Gastrocnemius medialis (tissue), 4 donors: ENCODE results near the gene VWC2. TPM values are rescaled to one million over a fixed set of nuclear protein-coding genes. Genes with fewer than 3 reads are reported as not detected.

ENCODE experiments used
- ATAC-seq, 2 donors: fragments of 150-250 bp; one replicate each; pipeline ENCODE4 v1.9.1; 2016
- DNase-seq, 2 donors: peaks; one replicate each; pipeline ENCODE4 v3.0.0-alpha.2; 2019
- H3K27ac ChIP-seq, 4 donors: fragments of 200-600 bp; sonication (generic); 1 replicate in 1 of 4; 2 replicates in 3 of 4; pipeline ENCODE4 v1.5.1; 2016 to 2018; ENCODE audit warnings: mild to moderate bottlenecking in 2 of 4, moderate library complexity in 1 of 4
- H3K27me3 ChIP-seq, 3 donors: fragments of 200-600 bp; sonication (generic) in 2 of 3; 1 replicate in 1 of 3; 2 replicates in 2 of 3; pipeline versions ENCODE4 v1.5.1 to v1.6.0; 2016 to 2019; ENCODE audit warnings: mild to moderate bottlenecking in 1 of 3, moderate library complexity in 1 of 3
- H3K36me3 ChIP-seq, 2 donors: fragments of 200-600 bp; sonication (generic) in 1 of 2; one replicate each; pipeline ENCODE4 v1.5.1; 2017 to 2018
- H3K4me1 ChIP-seq, 2 donors: fragments of 200-600 bp; sonication (generic) in 1 of 2; one replicate each; pipeline ENCODE4 v1.5.1; 2016 to 2017; ENCODE audit warnings: mild to moderate bottlenecking in 2 of 2
- H3K4me3 ChIP-seq, 4 donors: fragments of 200-600 bp; sonication (generic) in 3 of 4; 1 replicate in 1 of 4; 2 replicates in 3 of 4; pipeline ENCODE4 v1.5.1; 2016 to 2019; ENCODE audit warnings: mild to moderate bottlenecking in 2 of 4
- H3K9me3 ChIP-seq, 3 donors: fragments of 200-600 bp; sonication (generic) in 2 of 3; 1 replicate in 1 of 3; 2 replicates in 2 of 3; pipeline ENCODE4 v1.5.1; 2016 to 2019
- CTCF ChIP-seq, 5 experiments: fragments of 450-650 bp in 3 of 5; fragments of 200-600 bp in 2 of 5; sonication (generic) in 2 of 5; IDR thresholded peaks in 4 of 5; conservative IDR thresholded peaks in 1 of 5; 1 replicate in 4 of 5; 2 replicates in 1 of 5; pipeline ENCODE4 v1.5.1; 2016 to 2019; ENCODE audit warnings: antibody characterized with exemption in 5 of 5, mild to moderate bottlenecking in 3 of 5, moderate library complexity in 3 of 5
- POLR2A ChIP-seq, 2 donors: fragments of 450-650 bp; IDR thresholded peaks; one replicate each; pipeline ENCODE4 v1.6.1; 2017; ENCODE audit warnings: antibody characterized with exemption in 2 of 2, mild to moderate bottlenecking in 2 of 2, moderate library complexity in 2 of 2
- in situ Hi-C, 4 donors: fragments of 200-750 bp; cut with MboI; loops; one replicate each; pipeline versions ENCODE4 v1.15.0 to v1.8.0; 2017; ENCODE audit warnings: low sequenced_read_pairs in 4 of 4
- intact Hi-C: fragments of 100-400 bp; cut with DNase I; formaldehyde crosslinking; loops from one replicate; pipeline ENCODE4 v1.15.1; 2023; ENCODE audit warnings: low total_unique reads
- total RNA-seq, 4 donors: library from RNA; depleted of rRNA; stranded (reverse); fragments of >200 nt; gene quantifications; one replicate each; pipeline versions ENCODE4 v1.1.0 to v1.2.3, GENCODE V29; 2016

Gene VWC2
- total RNA-seq, result not detected

DNA sequence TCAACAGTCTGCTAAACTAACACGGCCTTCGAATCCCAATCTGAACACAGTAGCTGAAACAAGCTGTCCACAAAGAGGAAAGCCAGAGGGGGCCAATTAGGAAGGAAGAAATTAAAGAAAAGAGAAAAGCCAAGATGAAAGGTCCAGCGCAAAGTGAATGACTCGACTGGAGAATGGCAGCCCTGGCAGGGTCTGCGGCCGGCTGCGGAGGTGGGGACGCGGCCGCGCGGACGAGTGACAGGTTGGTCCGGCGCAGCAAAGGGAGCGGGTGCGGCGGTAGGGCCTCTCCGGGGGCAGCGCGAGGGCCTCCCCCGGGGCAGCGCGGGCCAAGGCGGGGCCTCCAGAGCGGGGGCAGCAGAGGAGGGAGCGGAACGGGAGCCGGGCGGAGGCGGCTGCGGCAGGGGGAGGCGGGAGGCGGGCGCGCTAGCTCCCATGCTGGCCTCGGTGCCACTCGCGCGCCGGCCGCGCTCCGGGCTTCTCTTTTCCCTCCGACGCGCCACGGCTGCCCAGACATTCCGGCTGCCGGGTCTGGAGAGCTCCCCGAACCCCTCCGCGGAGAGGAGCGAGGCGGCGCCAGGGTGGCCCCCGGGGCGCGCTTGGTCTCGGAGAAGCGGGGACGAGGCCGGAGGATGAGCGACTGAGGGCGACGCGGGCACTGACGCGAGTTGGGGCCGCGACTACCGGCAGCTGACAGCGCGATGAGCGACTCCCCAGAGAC is at the start of gene VWC2:
Gene VWC2, plus strand, starts transcription at position 421 of the 718 bp plus-strand sequence. CDS start 1,798 bp downstream, outside the sequence.
- peaks cover 27 to 42% (median 39%) of the 10 kb centered on the region in 3 donors for H3K27me3 ChIP-seq
- H3K36me3 ChIP-seq, result no peaks in the 10 kb centered on the region
- H3K27ac ChIP-seq, result no peak within 1 kb of the TSS
- no peak for ATAC-seq
- TF ChIP-seq POLR2A (IDR thresholded peaks at IDR 0.05) (no peak), CTCF (IDR thresholded peaks at IDR 0.05 in 4 of 5, conservative IDR thresholded peaks at IDR 0.05 in 1 of 5) (no peak)
- intact Hi-C loops, result no loop called here
- H3K4me3 ChIP-seq, result peak within 1 kb of the TSS; percentile 43 to 51 (median 43)
- peaks cover 3 to 6% of the 10 kb centered on the region in 2 donors for H3K4me1 ChIP-seq
- DNase-seq, result no peak
- in situ Hi-C loops, result no loop called here
- no peaks in the 10 kb centered on the region for H3K9me3 ChIP-seq

- ATAC-seq (no peak), DNase-seq (no peak)
- H3K4me1 ChIP-seq, result no peaks in the 10 kb centered on the region
- H3K4me3 ChIP-seq, result no peak overlapping the region
- no peaks in the 10 kb centered on the region for H3K36me3 ChIP-seq
- H3K27me3 ChIP-seq, result no peaks in the 10 kb centered on the region
- in situ Hi-C loops (no loop called here), intact Hi-C loops (no loop called here)
- no peaks in the 10 kb centered on the region for H3K9me3 ChIP-seq
- H3K27ac ChIP-seq, result no peak overlapping the region
- no peak for TF ChIP-seq POLR2A (IDR thresholded peaks at IDR 0.05)
- no peak for TF ChIP-seq CTCF (IDR thresholded peaks at IDR 0.05 in 4 of 5, conservative IDR thresholded peaks at IDR 0.05 in 1 of 5)
Observed at GRCh38 chr7:49724071-49724470, 49.4 kb upstream of the VWC2 start.

DNA sequence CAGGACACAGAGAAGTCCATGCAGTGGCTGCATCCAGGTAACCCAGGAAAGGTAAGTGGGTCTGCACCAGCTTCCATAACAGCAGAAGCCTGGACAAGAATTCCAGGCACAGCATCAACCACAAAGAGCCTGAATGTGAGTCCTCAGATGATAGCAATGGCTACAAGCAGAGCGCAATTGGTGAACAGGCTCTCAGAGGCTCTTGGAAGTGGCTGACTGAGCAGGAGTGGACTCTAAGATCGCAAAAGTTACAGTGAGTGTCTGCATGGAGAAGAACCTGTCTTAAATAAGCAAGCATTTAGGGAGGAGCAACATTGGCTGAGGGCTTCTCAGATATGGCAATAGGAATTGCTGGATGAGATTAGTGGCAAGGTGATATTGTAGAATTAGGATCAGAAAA is 41.6 kb upstream of the VWC2 start:
- Histone ChIP-seq H3K27ac (no peak overlapping the region), H3K27me3 (no peaks in the 10 kb centered on the region), H3K9me3 (no peaks in the 10 kb centered on the region), H3K4me1 (no peaks in the 10 kb centered on the region), H3K4me3 (no peak overlapping the region), H3K36me3 (no peaks in the 10 kb centered on the region)
- TF ChIP-seq CTCF (IDR thresholded peaks at IDR 0.05 in 4 of 5, conservative IDR thresholded peaks at IDR 0.05 in 1 of 5) (no peak), POLR2A (IDR thresholded peaks at IDR 0.05) (no peak)
- no peak for ATAC-seq
- intact Hi-C loops, result no loop called here
- DNase-seq, result no peak
- in situ Hi-C loops, result no loop called here

DNA sequence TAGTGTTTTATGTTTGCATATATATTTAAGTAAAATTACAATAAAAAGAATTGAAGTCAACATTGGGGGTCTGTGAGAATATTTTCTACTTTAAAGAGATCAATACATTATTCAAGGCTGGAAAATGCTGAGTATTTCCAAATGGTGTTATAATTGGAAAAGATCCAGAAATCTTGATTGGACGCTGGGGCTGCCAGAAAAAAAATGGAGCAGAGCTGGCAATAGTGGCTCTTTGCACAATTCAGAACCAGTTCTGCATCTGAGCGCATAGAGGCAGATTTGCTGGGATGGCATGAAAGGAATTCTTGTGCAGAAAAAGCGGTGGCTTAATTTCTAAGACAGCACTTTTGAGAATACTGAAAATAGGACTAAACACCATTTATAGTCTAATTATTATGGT is 10.8 kb upstream of the VWC2 start:
- intact Hi-C loops, result no loop called here
- ATAC-seq (no peak), DNase-seq (no peak)
- in situ Hi-C loops, result no loop called here
- Histone ChIP-seq H3K4me3 (no peak overlapping the region), H3K4me1 (no peaks in the 10 kb centered on the region), H3K9me3 (no peaks in the 10 kb centered on the region), H3K27ac (no peak overlapping the region), H3K36me3 (no peaks in the 10 kb centered on the region), H3K27me3 (no peaks in the 10 kb centered on the region)
- TF ChIP-seq CTCF (IDR thresholded peaks at IDR 0.05 in 4 of 5, conservative IDR thresholded peaks at IDR 0.05 in 1 of 5), result no peak
- TF ChIP-seq POLR2A (IDR thresholded peaks at IDR 0.05), result no peak

- intact Hi-C loops, result no loop called here
- Histone ChIP-seq H3K9me3 (no peaks in the 10 kb centered on the region), H3K4me3 (no peak overlapping the region), H3K36me3 (no peaks in the 10 kb centered on the region), H3K27me3 (no peaks in the 10 kb centered on the region), H3K27ac (no peak overlapping the region), H3K4me1 (no peaks in the 10 kb centered on the region)
- TF ChIP-seq CTCF (IDR thresholded peaks at IDR 0.05 in 4 of 5, conservative IDR thresholded peaks at IDR 0.05 in 1 of 5), result no peak
- no peak for TF ChIP-seq POLR2A (IDR thresholded peaks at IDR 0.05)
- ATAC-seq, result no peak
- DNase-seq, result no peak
- in situ Hi-C loops, result no loop called here
Observed at GRCh38 chr7:49763791-49764190, 9.6 kb upstream of the VWC2 start.
